A549 (cell line): ENCODE measurements around the gene CCNB2. TPM values are rescaled to one million over a fixed set of nuclear protein-coding genes. Genes with fewer than 3 reads are reported as not detected.

ENCODE experiments used
- ATAC-seq, 2 experiments: fragments of 200-7000 bp in 1 of 2; fragments of >200 bp in 1 of 2; cut with Nextera tagmentation in 1 of 2; cut with Tn5 transposase in 1 of 2; 3 replicates each; pipeline versions ENCODE4 v1.8.0 to v1.9.1; 2018 to 2020; ENCODE audit warnings: mild to moderate bottlenecking in 1 of 2, moderate library complexity in 1 of 2
- CTCF ChIA-PET: fragments of 300-600 bp; sonication (Branson Sonifier 250); formaldehyde crosslinking; extraction: SDS; loops from one replicate; lab custom pipeline; 2021; ENCODE audit warnings: antibody characterized with exemption, inconsistent platforms; lab: Yijun Ruan, JAX
- POLR2A ChIA-PET: fragments of 350-600 bp; formaldehyde crosslinking; extraction: SDS; loops from one replicate; lab custom pipeline; 2021; ENCODE audit warnings: antibody characterized with exemption, inconsistent platforms; lab: Yijun Ruan, JAX
- DNase-seq, 2 experiments: peaks; one replicate each; pipeline versions ENCODE4 v3.0.0 to v3.0.0-alpha.2; 2011 to 2016; ENCODE audit warnings: low read depth in 1 of 2, low spot score in 1 of 2
- FAIRE-seq: peaks from 2 replicates; lab custom pipeline; 2011; peaks lifted over from hg19 to GRCh38; lab: Jason Lieb, UNC
- H3K27ac ChIP-seq, 2 experiments: fragments of >200 bp; sonication (Bioruptor Twin); formaldehyde crosslinking; 3 replicates each; pipeline ENCODE4 v1.5.1; 2016 to 2017
- H3K4me1 ChIP-seq: fragments of >200 bp; sonication (Bioruptor Twin); formaldehyde crosslinking; 3 replicates; pipeline ENCODE4 v1.6.1; 2016
- H3K4me2 ChIP-seq: fragments of >200 bp; sonication (Bioruptor Twin); formaldehyde crosslinking; 3 replicates; pipeline ENCODE4 v1.6.1; 2016
- H3K4me3 ChIP-seq: fragments of >200 bp; sonication (Bioruptor Twin); formaldehyde crosslinking; 3 replicates; pipeline ENCODE4 v1.5.1; 2016
- H3K9me3 ChIP-seq: fragments of >200 bp; sonication (Bioruptor Twin); formaldehyde crosslinking; 3 replicates; pipeline ENCODE4 v1.6.1; 2016
- ATOH8 ChIP-seq: fragments of 250-450 bp; sonication (Bioruptor Pico); IDR thresholded peaks from 2 replicates; pipeline ENCODE4 v1.5.0; 2020; ENCODE audit warnings: low read depth, mild to moderate bottlenecking, moderate library complexity
- CBX2 ChIP-seq: fragments of 200-600 bp; sonication (generic); IDR thresholded peaks from 2 replicates; pipeline ENCODE4 v1.6.1; 2016; ENCODE audit warnings: low read depth, mild to moderate bottlenecking, borderline replicate concordance
- CTCF ChIP-seq: fragments of >200 bp; sonication (Bioruptor Twin); formaldehyde crosslinking; IDR thresholded peaks from 3 replicates; pipeline ENCODE4 v1.5.1; 2016
- EHF ChIP-seq: fragments of 250-450 bp; sonication (Bioruptor Pico); IDR thresholded peaks from 2 replicates; pipeline ENCODE4 v1.5.0; 2020; ENCODE audit warnings: mild to moderate bottlenecking
- EHMT2 ChIP-seq: fragments of 200-600 bp; sonication (generic); IDR thresholded peaks from 2 replicates; pipeline ENCODE4 v1.6.1; 2016; ENCODE audit warnings: antibody characterized with exemption, low read depth, mild to moderate bottlenecking, moderate library complexity
- EP300 ChIP-seq, 2 experiments: fragments of >200 bp; sonication (Bioruptor Twin); formaldehyde crosslinking; IDR thresholded peaks; 2 replicates in 1 of 2; 3 replicates in 1 of 2; pipeline ENCODE4 v1.6.1; 2016 to 2017
- FOSB ChIP-seq: fragments of 250-450 bp; sonication (Bioruptor Pico); IDR thresholded peaks from 2 replicates; pipeline ENCODE4 v1.5.0; 2020; ENCODE audit warnings: mild to moderate bottlenecking, moderate library complexity
- FOXS1 ChIP-seq: fragments of 250-450 bp; sonication (Bioruptor Pico); IDR thresholded peaks from 2 replicates; pipeline ENCODE4 v1.5.0; 2020; ENCODE audit warnings: mild to moderate bottlenecking, moderate library complexity
- HOXB5 ChIP-seq: fragments of 250-450 bp; sonication (Bioruptor Pico); IDR thresholded peaks from 2 replicates; pipeline ENCODE4 v1.5.0; 2020; ENCODE audit warnings: mild to moderate bottlenecking, moderate library complexity
- JUNB ChIP-seq: fragments of >200 bp; sonication (Bioruptor Twin); formaldehyde crosslinking; IDR thresholded peaks from 2 replicates; pipeline ENCODE4 v1.6.1; 2016
- MAFK ChIP-seq: fragments of 450-650 bp; IDR thresholded peaks from 2 replicates; pipeline ENCODE4 v1.6.1; 2014; ENCODE audit not compliant: partially characterized antibody
- MAX ChIP-seq: IDR thresholded peaks from 2 replicates; pipeline ENCODE4 v1.6.1; 2012
- NR3C1 ChIP-seq: fragments of >200 bp; sonication (Bioruptor Twin); formaldehyde crosslinking; IDR thresholded peaks from 3 replicates; pipeline ENCODE4 v1.6.1; 2017
- POLR2AphosphoS2 ChIP-seq: conservative IDR thresholded peaks from 2 replicates; pipeline ENCODE4 v1.6.1; 2012; ENCODE audit warnings: low read length, improper control_type of control experiment, inconsistent platforms
- RAD21 ChIP-seq, 2 experiments: fragments of >200 bp in 1 of 2; sonication (Bioruptor Twin) in 1 of 2; formaldehyde crosslinking in 1 of 2; IDR thresholded peaks in 1 of 2; conservative IDR thresholded peaks in 1 of 2; 2 replicates in 1 of 2; 3 replicates in 1 of 2; pipeline ENCODE4 v1.6.1; 2012 to 2018; ENCODE audit warnings: inconsistent platforms in 1 of 2
- TFCP2L1 ChIP-seq: fragments of 250-450 bp; sonication (Bioruptor Pico); IDR thresholded peaks from 2 replicates; pipeline ENCODE4 v1.5.0; 2021; ENCODE audit warnings: mild to moderate bottlenecking
- USF2 ChIP-seq: fragments of 450-650 bp; IDR thresholded peaks from 2 replicates; pipeline ENCODE4 v1.6.1; 2014; ENCODE audit warnings: antibody characterized with exemption
- WGBS: methylation state at CpG from one replicate; pipeline ENCODE4 v1.1.6; 2017; ENCODE audit errors: missing lambda C conversion rate; 5-methylcytosine and 5-hydroxymethylcytosine counted together
- polyA plus RNA-seq, 4 experiments: library from polyadenylated mRNA; depleted of rRNA in 3 of 4; stranded (reverse); fragments of >200 nt; fragmentation: RNase III in 1 of 4; extraction: RNeasy Plus Mini Kit Qiagen cat#74134 plus additional on column Dnase treatment in 1 of 4; gene quantifications; 2 replicates in 3 of 4; 3 replicates in 1 of 4; pipeline ENCODE4 v1.2.3, GENCODE V29; 2011 to 2017
- TF ChIP-seq, protein P1 (sequence below): IDR thresholded peaks from 2 replicates; pipeline ENCODE4 v1.6.1; 2012

The CCNB2 gene
- polyA plus RNA-seq, 2 of the 4 experiments (the other 2 are of a cell fraction) = 91.1 to 144 TPM

- 98% methylated on average over 7 of the region's 7 CpGs for WGBS
- CTCF ChIA-PET = interaction anchor here (0.8 to 4.9 kb wide), 8 partner anchors 10 to 329 kb away, joined by 3 to 31 read pairs (median 4); no protein-coding TSS in a partner anchor
- DNase-seq (no peak), FAIRE-seq (no peak), ATAC-seq (no peak)
- no peak for TF ChIP-seq FOSB
- TF ChIP-seq USF2 = no peak
- no peak for TF ChIP-seq NR3C1
- TF ChIP-seq RAD21 (conservative IDR thresholded peaks at IDR 0.05 in 1 of 2, IDR thresholded peaks at IDR 0.05 in 1 of 2) = peak in 1 of 2 experiments; percentile 26; a peak in 2 of 5 replicates
- no peak for TF ChIP-seq EP300 (IDR thresholded peaks at IDR 0.05)
- peak; percentile 9; the same call in 1 of the 3 replicates for TF ChIP-seq CTCF
- no peak for TF ChIP-seq JUNB
- Histone ChIP-seq H3K9me3 (no peaks in the 10 kb centered on the region), H3K4me3 (no peak overlapping the region), H3K4me1 (peaks cover 57% of the 10 kb centered on the region), H3K4me2 (no peak overlapping the region), H3K27ac (no peak overlapping the region)
- POLR2A ChIA-PET = no interaction called here
Observed at GRCh38 chr15:59172289-59172901, 67.4 kb downstream of the CCNB2 start.

- POLR2A ChIA-PET = no interaction called here
- TF ChIP-seq NR3C1 (no peak), FOXS1 (CRISPR knock-in tag) (no peak), MAFK (no peak), TFCP2L1 (CRISPR knock-in tag) (no peak)
- TF ChIP-seq, protein P1, sequence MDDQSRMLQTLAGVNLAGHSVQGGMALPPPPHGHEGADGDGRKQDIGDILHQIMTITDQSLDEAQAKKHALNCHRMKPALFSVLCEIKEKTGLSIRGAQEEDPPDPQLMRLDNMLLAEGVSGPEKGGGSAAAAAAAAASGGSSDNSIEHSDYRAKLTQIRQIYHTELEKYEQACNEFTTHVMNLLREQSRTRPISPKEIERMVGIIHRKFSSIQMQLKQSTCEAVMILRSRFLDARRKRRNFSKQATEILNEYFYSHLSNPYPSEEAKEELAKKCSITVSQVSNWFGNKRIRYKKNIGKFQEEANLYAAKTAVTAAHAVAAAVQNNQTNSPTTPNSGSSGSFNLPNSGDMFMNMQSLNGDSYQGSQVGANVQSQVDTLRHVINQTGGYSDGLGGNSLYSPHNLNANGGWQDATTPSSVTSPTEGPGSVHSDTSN = no peak
- no peak for ATAC-seq
Observed at GRCh38 chr15:59173194-59173593, 68.2 kb downstream of the CCNB2 start.

DNA sequence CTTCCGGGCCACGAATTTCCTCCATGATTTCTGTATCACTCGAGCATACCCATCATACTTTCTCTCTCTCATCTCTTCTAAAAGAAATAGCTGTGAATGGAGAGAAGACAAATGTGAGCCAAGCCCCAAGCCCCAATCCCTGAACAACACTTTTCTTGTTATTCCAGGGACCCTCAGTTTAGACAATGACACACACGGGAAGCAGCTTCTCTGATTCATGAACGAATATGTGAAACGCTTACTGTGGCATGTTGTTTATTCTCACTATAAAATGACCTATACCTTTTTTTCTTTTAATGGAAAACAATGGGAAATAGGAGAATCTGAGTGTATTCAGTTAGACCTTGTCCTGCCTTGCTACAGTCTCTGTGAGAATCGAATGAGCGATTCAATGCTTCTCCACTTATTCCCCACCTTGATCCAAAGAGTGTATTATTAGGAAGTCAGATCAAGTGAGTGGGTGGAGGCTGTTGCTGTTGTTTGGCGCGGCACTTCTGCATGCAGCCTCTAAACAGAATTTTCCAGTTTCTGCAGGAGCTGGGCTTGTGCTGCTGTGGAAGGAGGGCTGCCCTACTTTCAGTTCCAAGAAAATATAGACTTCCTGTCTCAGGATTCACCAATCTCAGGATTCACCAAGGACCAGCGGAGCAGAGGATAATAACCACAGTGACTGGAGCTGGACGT is 69.3 kb downstream of the CCNB2 start:
- H3K4me2 ChIP-seq = peak overlapping the region; percentile 55; the same call in 1 of the 3 replicates
- TF ChIP-seq MAX = no peak
- no peak for TF ChIP-seq FOXS1 (CRISPR knock-in tag)
- no peak for TF ChIP-seq EHF
- TF ChIP-seq CBX2 = no peak
- no peak for TF ChIP-seq POLR2AphosphoS2
- no peak for TF ChIP-seq EHMT2
- TF ChIP-seq ATOH8 (CRISPR knock-in tag) = no peak
- no peak for TF ChIP-seq HOXB5 (CRISPR knock-in tag)
- TF ChIP-seq, all 56 proteins: peak for 0
- FAIRE-seq = no peak
- CTCF ChIA-PET = interaction anchor here (0.6 to 2.2 kb wide), 38 partner anchors 8 to 358 kb away, joined by 3 to 28 read pairs (median 4); partner anchors contain the start of gene MYO1E
- POLR2A ChIA-PET = interaction anchor here (0.6 to 1.1 kb wide), 3 partner anchors 59 to 342 kb away, joined by 3 to 6 read pairs (median 3); partner anchors contain the start of gene MYO1E
- ATAC-seq = no peak
- no peak for DNase-seq
- Histone ChIP-seq H3K4me3 (no peak overlapping the region), H3K4me1 (peaks cover 44% of the 10 kb centered on the region), H3K9me3 (no peaks in the 10 kb centered on the region), H3K27ac (peak overlapping the region; percentile 63 to 74)
- WGBS = 88% methylated on average over 12 of the region's 12 CpGs

More at GRCh38 chr15:59173194-59173593, 68.2 kb downstream of the CCNB2 start:
- Histone ChIP-seq H3K4me3 (no peak overlapping the region), H3K4me2 (no peak overlapping the region), H3K27ac (no peak overlapping the region), H3K9me3 (no peaks in the 10 kb centered on the region), H3K4me1 (peaks cover 55% of the 10 kb centered on the region)
- DNase-seq (no peak), FAIRE-seq (peak; percentile 76)
- CTCF ChIA-PET = interaction anchor here (0.8 to 4.9 kb wide), 8 partner anchors 27 to 329 kb away, joined by 3 to 31 read pairs (median 4); no protein-coding TSS in a partner anchor
- WGBS = 96% methylated on average over 5 of the region's 5 CpGs
